Measurements from ENCODE around the gene CHRND. TPM values are rescaled to one million over a fixed set of nuclear protein-coding genes. Genes with fewer than 3 reads are reported as not detected.

CHRND gene
- total and polyA plus RNA-seq, 2 of the 4 experiments (the other 2 are of a cell fraction), result not detected

GRCh38 chr2:232526372-232526941 is 497 bp downstream of the CHRND start:
- H2BK120ac ChIP-seq (ENCODE audit: low read depth, low read length), result no peak overlapping the region
- intact Hi-C loops (cut with micrococcal nuclease) (no loop called here), in situ Hi-C loops (cut with MboI; ENCODE audit: low sequenced_read_pairs) (no loop called here), dilution Hi-C loops (cut with HindIII; ENCODE audit: low sequenced_read_pairs, unreplicated experiment) (no loop called here)
- no peak overlapping the region for H3K27ac ChIP-seq (ENCODE audit: insufficient read depth, low read length)
- no peak overlapping the region for H2AFZ ChIP-seq (replicated peaks; ENCODE audit: low read length, poor library complexity)
- no peaks in the 10 kb centered on the region for H3K9me3 ChIP-seq (ENCODE audit: control insufficient read depth, insufficient read depth, low read length)
- no peak overlapping the region for H3K4ac ChIP-seq (ENCODE audit: low read depth, low read length)
- no peak overlapping the region for H4K5ac ChIP-seq (ENCODE audit: low read depth, low read length)
- H3K18ac ChIP-seq (ENCODE audit: low read depth, low read length), result no peak overlapping the region
- ATAC-seq (ENCODE audit: low read depth), result no peak
- H3K4me1 ChIP-seq (ENCODE audit: control insufficient read depth, insufficient read depth, low read length), result no peaks in the 10 kb centered on the region
- no peak overlapping the region for H3K23ac ChIP-seq (ENCODE audit: low read depth, low read length)
- H2BK15ac ChIP-seq (ENCODE audit: low read depth, low read length), result no peak overlapping the region
- H4K8ac ChIP-seq (ENCODE audit: low read depth in 2 of 2, low read length in 2 of 2), result no peak overlapping the region
- no peak overlapping the region for H3K14ac ChIP-seq (replicated peaks; ENCODE audit: low read depth, low read length)
- no peak overlapping the region for H3K4me2 ChIP-seq (ENCODE audit: low read depth, low read length)
- BruUV-seq (replicated peaks), result no TSS peak
- 36% methylated on average over 5 of the region's 13 CpGs; no CpG with 5 or more reads in 1 of the 2 experiments for WGBS, 2 experiments (ENCODE audit: extremely low coverage in 2 of 2, insufficient read length in 1 of 2)
- ChIA-PET CTCF (no interaction called here), POLR2A (ENCODE audit: unreplicated experiment) (no interaction called here)
- no peak overlapping the region for H3K9ac ChIP-seq (ENCODE audit: low read depth, low read length)
- H4K20me1 ChIP-seq (ENCODE audit: insufficient read depth, low read length), result no peaks in the 10 kb centered on the region
- no peak overlapping the region for H3K56ac ChIP-seq (ENCODE audit: extremely low read depth, insufficient read depth, low read length)
- TF ChIP-seq SMC3 (IDR thresholded peaks at IDR 0.05; ENCODE audit: low read depth, low read length) (no peak), RCOR1 (IDR thresholded peaks at IDR 0.05; ENCODE audit: insufficient replicate concordance, low read length) (no peak)
- H2BK5ac ChIP-seq (ENCODE audit: low read depth, low read length, poor library complexity, severe bottlenecking), result no peak overlapping the region
- H2AK9ac ChIP-seq (replicated peaks; ENCODE audit: low read depth, low read length, poor library complexity), result no peak overlapping the region
- H3K27me3 ChIP-seq (ENCODE audit: control insufficient read depth, insufficient read depth, low read length), result peaks cover 57% of the 10 kb centered on the region
- no peaks in the 10 kb centered on the region for H3K9me1 ChIP-seq (ENCODE audit: insufficient read depth, low read length)
- H4K91ac ChIP-seq (ENCODE audit: insufficient read depth, low read depth, low read length), result no peak overlapping the region
- H3K36me3 ChIP-seq (ENCODE audit: control insufficient read depth, insufficient read depth, low read length), result no peaks in the 10 kb centered on the region
- H3K79me1 ChIP-seq (ENCODE audit: low read depth in 1 of 2, low read length in 2 of 2), result no peaks in the 10 kb centered on the region
- no peak overlapping the region for H2AK5ac ChIP-seq (ENCODE audit: low read depth, low read length)
- no peak overlapping the region for H3K4me3 ChIP-seq (ENCODE audit: insufficient read depth, low read depth, low read length)
- no peak for DNase-seq
- no peak overlapping the region for H2BK20ac ChIP-seq (ENCODE audit: low read depth, low read length)
